ENCODE data around the gene ASIC1.

ASIC1 gene

GRCh38 chr12:50018968-50019367 lies 38.4 kb upstream of the ASIC1 start:
- H3K4me3 ChIP-seq (replicated peaks; ENCODE audit: low read depth, low read length): no peak overlapping the region
- TF ChIP-seq CTCF (IDR thresholded peaks at IDR 0.05; ENCODE audit: low read length, missing control alignments): no peak
- DNase-seq (ENCODE audit: low read depth): no peak

GRCh38 chr12:50019524-50019923 lies 37.9 kb upstream of the ASIC1 start:
- no peak for DNase-seq (ENCODE audit: low read depth)
- no peak for TF ChIP-seq CTCF (IDR thresholded peaks at IDR 0.05; ENCODE audit: low read length, missing control alignments)
- H3K4me3 ChIP-seq (replicated peaks; ENCODE audit: low read depth, low read length): no peak overlapping the region

- no peak for TF ChIP-seq CTCF (IDR thresholded peaks at IDR 0.05; ENCODE audit: low read length, missing control alignments)
- DNase-seq (ENCODE audit: low read depth): no peak
- peak overlapping the region; percentile 15 for H3K4me3 ChIP-seq (replicated peaks; ENCODE audit: low read depth, low read length)
Observed at GRCh38 chr12:50021031-50021430, 36.4 kb upstream of the ASIC1 start.

GRCh38 chr12:50022903-50023302 lies 34.5 kb upstream of the ASIC1 start:
- DNase-seq (ENCODE audit: low read depth): no peak
- TF ChIP-seq CTCF (IDR thresholded peaks at IDR 0.05; ENCODE audit: low read length, missing control alignments): no peak
- H3K4me3 ChIP-seq (replicated peaks; ENCODE audit: low read depth, low read length): no peak overlapping the region

GRCh38 chr12:50024227-50024626 lies 33.2 kb upstream of the ASIC1 start:
- DNase-seq (ENCODE audit: low read depth): no peak
- no peak for TF ChIP-seq CTCF (IDR thresholded peaks at IDR 0.05; ENCODE audit: low read length, missing control alignments)
- peak overlapping the region; percentile 88 for H3K4me3 ChIP-seq (replicated peaks; ENCODE audit: low read depth, low read length)

- DNase-seq (ENCODE audit: low read depth): no peak
- H3K4me3 ChIP-seq (replicated peaks; ENCODE audit: low read depth, low read length): peak overlapping the region; percentile 88
- TF ChIP-seq CTCF (IDR thresholded peaks at IDR 0.05; ENCODE audit: low read length, missing control alignments): no peak
Observed at GRCh38 chr12:50024805-50025186, 32.6 kb upstream of the ASIC1 start.

- no peak for TF ChIP-seq CTCF (IDR thresholded peaks at IDR 0.05; ENCODE audit: low read length, missing control alignments)
- peak; percentile 99 for DNase-seq (ENCODE audit: low read depth)
- H3K4me3 ChIP-seq (replicated peaks; ENCODE audit: low read depth, low read length): peak within 1 kb of the TSS; percentile 88
Observed at GRCh38 chr12:50025187-50026059, 32.0 kb upstream of the ASIC1 start, which contains the start of gene RACGAP1. TSS of gene RACGAP1 (minus strand) at chr12:50025494. CDS start at chr12:50016715, 8,779 bp downstream.
